Occipital lobe (tissue), 2 donors: ENCODE results near the gene ZNF438. TPM values are rescaled to one million over a fixed set of nuclear protein-coding genes. Genes with fewer than 3 reads are reported as not detected.

Experiments used
- DNase-seq: peaks from one replicate; lab custom pipeline; 2025; lab: John Stamatoyannopoulos, UW
- total RNA-seq: library from RNA; depleted of rRNA; stranded (reverse); fragments of >200 nt; gene quantifications from one replicate; pipeline ENCODE4 v1.2.3, GENCODE V29; 2014

ZNF438 gene
- total RNA-seq, 1 donor from 2014 or later: 3.9 TPM

DNA sequence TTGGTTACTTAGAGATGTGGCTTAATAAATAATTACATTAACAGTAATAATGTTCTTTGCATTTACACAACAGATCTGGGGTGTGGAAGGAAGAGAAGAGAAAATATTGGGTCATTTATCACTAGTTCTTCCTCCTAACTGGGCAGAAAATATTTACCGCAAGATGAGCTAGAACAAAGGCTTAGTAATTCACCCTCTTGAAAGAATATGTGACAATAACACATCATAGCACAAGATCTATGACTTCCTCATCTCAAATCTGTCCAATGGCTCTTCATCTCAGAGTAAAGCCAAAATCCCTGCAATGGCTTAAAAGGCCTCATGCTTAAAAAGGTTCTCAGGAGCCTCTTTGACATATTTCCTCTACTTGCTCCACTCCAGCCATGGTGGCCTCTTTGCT, 178.6 kb downstream of the ZNF438 start:
- DNase-seq: no peak

- no peak for DNase-seq
Observed at GRCh38 chr10:30850776-30851175, 180.9 kb downstream of the ZNF438 start.

GRCh38 chr10:30849231-30850035, 182.2 kb downstream of the ZNF438 start:
- no peak for DNase-seq

DNA sequence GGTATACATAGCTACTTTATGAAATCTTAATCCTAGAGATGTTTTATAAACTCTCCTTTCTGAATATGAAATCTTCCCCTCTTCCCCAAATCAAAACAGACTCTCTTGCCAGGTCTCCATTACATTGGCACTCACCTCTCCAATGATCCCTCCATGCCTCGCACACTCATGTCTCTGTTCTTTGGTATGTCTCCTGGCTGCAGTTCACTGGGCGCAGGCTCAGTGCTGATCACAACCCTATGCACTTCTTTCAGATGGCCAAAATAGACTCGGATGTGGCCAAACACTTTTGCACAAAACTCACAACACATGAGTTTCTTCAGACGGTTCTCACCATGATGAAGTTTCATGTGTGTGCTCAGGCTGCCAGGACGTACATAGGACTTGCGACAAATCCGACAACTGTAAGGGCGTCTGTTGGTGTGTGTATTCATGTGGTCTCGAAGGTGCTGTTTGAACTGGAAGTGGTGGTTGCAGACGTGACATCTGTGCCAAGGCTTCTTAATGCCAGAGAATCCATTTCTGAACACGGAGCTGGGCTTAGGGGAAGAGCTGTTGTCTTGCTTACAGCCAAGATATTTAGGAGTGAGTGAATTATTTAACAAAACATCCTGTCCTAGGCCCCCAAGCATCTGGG, 183.2 kb downstream of the ZNF438 start:
- no peak for DNase-seq

GRCh38 chr10:30847642-30848041, 184.0 kb downstream of the ZNF438 start:
- no peak for DNase-seq

DNA sequence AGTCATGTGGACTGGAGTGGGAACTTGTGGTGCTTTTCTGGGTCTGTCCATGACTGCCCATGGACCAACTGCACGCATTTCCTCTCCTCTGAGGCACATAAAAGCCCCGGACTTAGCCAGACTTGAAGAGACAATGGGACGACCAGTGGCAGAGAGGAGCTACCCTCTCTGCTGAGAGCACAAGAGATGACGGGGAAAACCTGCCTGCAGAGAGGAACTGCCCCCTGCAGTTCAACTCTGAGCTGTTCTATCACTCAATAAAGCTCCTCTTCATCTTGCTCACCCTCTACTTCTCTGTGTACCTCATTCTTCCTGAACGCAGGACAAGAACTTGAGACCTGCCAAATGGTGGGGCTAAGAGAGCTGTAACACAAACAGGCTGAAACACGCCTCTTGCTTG, 184.5 kb downstream of the ZNF438 start:
- no peak for DNase-seq

- no peak for DNase-seq
Observed at GRCh38 chr10:30846710-30847109, 185.0 kb downstream of the ZNF438 start.

DNA sequence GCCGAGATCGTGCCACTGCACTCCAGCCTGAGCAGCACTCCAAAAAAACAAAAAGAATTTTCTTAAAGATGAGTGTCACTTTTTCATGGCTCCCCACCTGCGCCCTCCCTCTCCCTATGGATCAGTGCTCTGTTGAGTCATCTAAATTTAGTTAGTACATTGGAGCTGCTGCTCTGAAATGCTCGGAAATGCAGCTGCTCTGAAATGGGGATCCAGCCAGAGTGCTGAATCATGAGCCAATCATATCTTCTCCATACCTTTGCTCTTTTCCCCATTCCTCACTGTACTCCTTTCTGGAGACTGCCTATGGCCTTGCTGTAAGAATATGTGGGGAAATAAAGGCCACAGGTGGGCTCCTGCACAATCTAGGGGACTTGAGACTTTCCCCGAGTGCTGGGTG, 188.8 kb downstream of the ZNF438 start:
- DNase-seq: no peak

GRCh38 chr10:30842185-30842584, 189.5 kb downstream of the ZNF438 start:
- no peak for DNase-seq

GRCh38 chr10:30840395-30841050, 191.1 kb downstream of the ZNF438 start:
- no peak for DNase-seq

DNA sequence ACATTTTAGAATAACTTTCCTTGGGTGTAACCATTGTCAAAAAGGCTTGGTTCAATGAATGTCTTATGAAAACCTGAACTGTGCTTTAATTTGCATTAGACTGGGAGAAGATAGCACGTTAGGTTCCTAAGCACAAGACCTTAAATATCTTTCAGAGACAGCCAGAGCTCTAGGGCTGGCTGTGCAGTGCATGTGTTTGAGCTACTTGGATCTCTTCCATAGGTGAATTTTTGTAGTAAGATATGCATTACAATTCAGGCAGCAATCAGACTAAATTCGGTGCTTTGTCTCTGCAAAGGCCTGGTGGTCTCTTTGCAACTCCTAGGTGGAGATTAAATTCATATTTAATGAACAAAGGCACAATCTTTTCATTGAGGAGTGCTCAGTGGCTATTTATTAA, 192.0 kb downstream of the ZNF438 start:
- DNase-seq: no peak

GRCh38 chr10:30836406-30836805, 195.3 kb downstream of the ZNF438 start:
- DNase-seq: no peak

GRCh38 chr10:30835146-30835545, 196.5 kb downstream of the ZNF438 start:
- DNase-seq: no peak

- DNase-seq: no peak
Observed at GRCh38 chr10:30834651-30835050, 197.0 kb downstream of the ZNF438 start.

- DNase-seq: no peak
Observed at GRCh38 chr10:30834153-30834552, 197.5 kb downstream of the ZNF438 start.

GRCh38 chr10:30833628-30833970, 198.1 kb downstream of the ZNF438 start:
- DNase-seq: no peak

DNA sequence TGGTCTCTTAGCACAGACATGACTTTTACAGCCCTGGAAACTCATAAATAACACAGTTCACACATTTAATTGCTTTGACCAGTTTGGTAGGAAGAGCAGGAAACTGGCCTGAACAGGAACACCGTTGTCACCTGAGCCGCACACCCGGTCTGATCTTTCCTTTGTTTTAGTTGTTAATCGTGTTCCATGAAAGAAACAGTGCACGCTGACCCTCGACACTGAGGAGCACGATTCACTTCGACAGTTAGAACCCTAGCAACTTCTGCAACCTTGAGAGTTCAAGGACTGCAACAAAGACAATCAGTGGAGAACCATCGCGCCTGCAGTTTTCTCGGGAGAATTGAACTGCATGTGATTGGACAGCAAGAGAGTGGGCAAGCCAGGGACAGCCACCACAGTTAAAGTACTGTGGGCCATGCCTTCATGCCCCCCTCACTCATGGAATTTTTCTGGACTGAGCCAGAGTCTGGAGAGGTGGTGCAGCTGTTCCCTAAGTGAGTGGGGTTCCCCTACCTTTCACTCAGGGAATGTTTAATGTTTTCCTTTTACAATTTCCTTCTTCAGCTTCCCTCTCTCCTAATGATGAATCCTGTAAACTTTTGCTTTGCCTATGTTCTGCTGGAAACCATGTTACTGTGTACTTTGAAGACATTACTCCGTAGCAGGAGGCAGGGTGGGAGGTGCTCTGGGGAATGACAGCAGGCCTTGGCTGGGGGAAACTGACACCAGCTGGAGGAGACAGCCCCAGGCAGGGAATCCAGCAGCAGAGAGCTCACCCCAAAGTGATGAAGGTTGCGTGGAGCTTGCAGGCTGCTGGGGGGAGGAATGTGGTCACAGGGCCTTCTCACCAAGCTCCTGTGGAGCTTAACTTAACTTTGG, 198.7 kb downstream of the ZNF438 start:
- no peak for DNase-seq

- no peak for DNase-seq
Observed at GRCh38 chr10:30832001-30832748, 199.5 kb downstream of the ZNF438 start.

DNA sequence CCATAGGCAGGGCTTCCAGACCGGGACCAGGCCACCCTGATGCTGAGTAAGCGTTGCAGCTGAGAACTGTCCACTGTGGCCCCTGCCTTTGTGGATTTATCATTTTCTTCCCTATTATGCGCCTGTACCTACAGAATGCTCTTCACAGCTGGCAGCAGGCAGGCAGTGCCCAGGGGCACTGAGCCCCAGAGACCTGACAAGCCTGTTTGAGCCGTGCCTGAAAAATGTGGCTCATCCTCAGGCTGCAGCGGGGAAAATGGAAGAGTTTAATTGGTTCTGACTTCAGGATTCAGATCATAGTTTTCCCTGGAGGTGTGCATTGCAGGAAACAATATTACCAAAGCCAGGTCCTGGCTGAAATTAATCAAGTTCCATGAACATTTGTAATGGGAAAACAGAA, 200.2 kb downstream of the ZNF438 start:
- no peak for DNase-seq

DNA sequence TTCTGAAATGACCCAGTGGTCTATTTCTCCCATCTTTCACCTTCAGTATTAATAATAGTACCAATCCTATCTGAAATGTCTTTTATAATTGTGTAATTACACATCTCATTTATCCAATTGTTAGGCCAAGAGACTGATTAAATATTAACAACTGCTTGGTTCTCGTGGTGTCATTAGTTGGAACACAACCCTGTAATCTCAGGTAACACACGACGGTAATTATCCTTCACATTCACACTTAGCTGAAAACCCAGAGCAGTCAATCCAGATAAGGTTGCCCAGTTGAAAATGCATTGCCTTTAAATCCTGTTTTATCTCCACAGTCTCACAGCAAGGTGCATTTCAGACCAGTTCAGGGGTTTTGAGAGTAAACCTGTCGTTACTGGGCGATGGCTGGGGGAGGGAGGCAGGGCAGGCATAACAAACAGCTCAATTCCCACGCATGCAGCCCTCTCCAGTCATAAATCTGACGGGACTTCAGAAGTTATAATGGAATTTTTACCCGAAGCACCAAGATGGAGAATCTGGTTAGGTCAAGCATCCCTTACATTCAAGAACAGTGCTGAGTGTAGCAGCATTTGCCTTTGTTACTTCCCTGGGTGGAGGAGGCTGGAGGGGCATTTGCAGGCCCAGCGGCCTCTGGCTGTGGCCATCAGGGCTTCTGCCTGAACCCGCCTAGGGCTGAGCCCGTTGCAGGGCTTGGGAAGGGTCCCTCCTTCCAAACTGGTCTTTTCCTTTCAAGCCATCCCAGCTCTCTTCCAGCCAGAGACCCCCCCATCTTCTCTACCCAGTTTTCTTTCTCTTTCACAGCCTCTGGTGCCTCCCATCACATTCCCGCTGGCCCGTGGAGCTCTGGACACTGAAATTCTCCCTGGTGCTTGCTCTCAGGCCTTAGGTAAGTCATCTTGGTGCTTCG, 201.1 kb downstream of the ZNF438 start:
- DNase-seq: no peak
